HG02870 (cell line): ENCODE measurements around the gene CCDC152.
A peak's percentile ranks its signal among the peaks of the same experiment; 100 is the strongest.
"Not testable (repeated sequence)": the region's sequence is repeated elsewhere in the genome, so short reads cannot be mapped to it uniquely, and the experiment has no call there.

Experiments used
- ATAC-seq: cut with Tn5 transposase; IDR thresholded peaks from one replicate; pipeline ENCODE4 v1.9.1; 2021; ENCODE audit warnings: mild to moderate bottlenecking, moderate library complexity; ENCODE audit not compliant: unreplicated experiment

Gene CCDC152

GRCh38 chr5:42756606-42757601 lies at the start of gene CCDC152:
Gene CCDC152 (plus strand): TSS chr5:42756818. CDS start chr5:42759122, 2,304 bp downstream.
- peak; percentile 96 for ATAC-seq

- no peak for ATAC-seq
These were observed 40.8 kb upstream of the CCDC152 start for GRCh38 chr5:42715785-42716184.

GRCh38 chr5:42718591-42718990 lies 38.0 kb upstream of the CCDC152 start:
- peak; percentile 89 for ATAC-seq

GRCh38 chr5:42719034-42719433 lies 37.6 kb upstream of the CCDC152 start:
- ATAC-seq, result no peak

GRCh38 chr5:42720251-42720650 lies 36.4 kb upstream of the CCDC152 start:
- no peak for ATAC-seq

- no peak for ATAC-seq
These were observed 35.1 kb upstream of the CCDC152 start for GRCh38 chr5:42721484-42721883.

- not testable (repeated sequence) for ATAC-seq
These were observed 22.0 kb upstream of the CCDC152 start for GRCh38 chr5:42734531-42735058.

GRCh38 chr5:42740920-42741319 lies 15.7 kb upstream of the CCDC152 start:
- ATAC-seq, result no peak

- no peak for ATAC-seq
These were observed 11.2 kb upstream of the CCDC152 start for GRCh38 chr5:42745426-42745825.

- ATAC-seq, result no peak
These were observed 10.8 kb upstream of the CCDC152 start for GRCh38 chr5:42745856-42746255.

- ATAC-seq, result no peak
These were observed 7.6 kb upstream of the CCDC152 start for GRCh38 chr5:42749020-42749419.

- no peak for ATAC-seq
These were observed 6.1 kb upstream of the CCDC152 start for GRCh38 chr5:42750507-42750906.

GRCh38 chr5:42751044-42751443 lies 5.6 kb upstream of the CCDC152 start:
- ATAC-seq, result no peak

GRCh38 chr5:42753099-42753498 lies 3.5 kb upstream of the CCDC152 start:
- ATAC-seq, result no peak

- no peak for ATAC-seq
These were observed 2.8 kb downstream of the CCDC152 start for GRCh38 chr5:42759456-42759855.

- ATAC-seq, result no peak
These were observed 3.8 kb downstream of the CCDC152 start for GRCh38 chr5:42760426-42760825.

- ATAC-seq, result no peak
These were observed 5.2 kb downstream of the CCDC152 start for GRCh38 chr5:42761791-42762190.

GRCh38 chr5:42767491-42768105 lies 11.0 kb downstream of the CCDC152 start:
- no peak for ATAC-seq

GRCh38 chr5:42768106-42768504 lies 11.5 kb downstream of the CCDC152 start:
- ATAC-seq, result no peak

GRCh38 chr5:42770003-42770402 lies 13.4 kb downstream of the CCDC152 start:
- no peak for ATAC-seq

- ATAC-seq, result no peak
These were observed 15.8 kb downstream of the CCDC152 start for GRCh38 chr5:42772265-42772993.
